ENCODE measurements around the gene TXNL1. TPM values are rescaled to one million over a fixed set of nuclear protein-coding genes. Genes with fewer than 3 reads are reported as not detected.

The TXNL1 gene
- total and polyA plus RNA-seq, 2 of the 13 experiments (the other 11 are each of a cell fraction or from before 2014, with no cell fraction given): 41.9 to 73.1 TPM

- TF ChIP-seq, protein P1, sequence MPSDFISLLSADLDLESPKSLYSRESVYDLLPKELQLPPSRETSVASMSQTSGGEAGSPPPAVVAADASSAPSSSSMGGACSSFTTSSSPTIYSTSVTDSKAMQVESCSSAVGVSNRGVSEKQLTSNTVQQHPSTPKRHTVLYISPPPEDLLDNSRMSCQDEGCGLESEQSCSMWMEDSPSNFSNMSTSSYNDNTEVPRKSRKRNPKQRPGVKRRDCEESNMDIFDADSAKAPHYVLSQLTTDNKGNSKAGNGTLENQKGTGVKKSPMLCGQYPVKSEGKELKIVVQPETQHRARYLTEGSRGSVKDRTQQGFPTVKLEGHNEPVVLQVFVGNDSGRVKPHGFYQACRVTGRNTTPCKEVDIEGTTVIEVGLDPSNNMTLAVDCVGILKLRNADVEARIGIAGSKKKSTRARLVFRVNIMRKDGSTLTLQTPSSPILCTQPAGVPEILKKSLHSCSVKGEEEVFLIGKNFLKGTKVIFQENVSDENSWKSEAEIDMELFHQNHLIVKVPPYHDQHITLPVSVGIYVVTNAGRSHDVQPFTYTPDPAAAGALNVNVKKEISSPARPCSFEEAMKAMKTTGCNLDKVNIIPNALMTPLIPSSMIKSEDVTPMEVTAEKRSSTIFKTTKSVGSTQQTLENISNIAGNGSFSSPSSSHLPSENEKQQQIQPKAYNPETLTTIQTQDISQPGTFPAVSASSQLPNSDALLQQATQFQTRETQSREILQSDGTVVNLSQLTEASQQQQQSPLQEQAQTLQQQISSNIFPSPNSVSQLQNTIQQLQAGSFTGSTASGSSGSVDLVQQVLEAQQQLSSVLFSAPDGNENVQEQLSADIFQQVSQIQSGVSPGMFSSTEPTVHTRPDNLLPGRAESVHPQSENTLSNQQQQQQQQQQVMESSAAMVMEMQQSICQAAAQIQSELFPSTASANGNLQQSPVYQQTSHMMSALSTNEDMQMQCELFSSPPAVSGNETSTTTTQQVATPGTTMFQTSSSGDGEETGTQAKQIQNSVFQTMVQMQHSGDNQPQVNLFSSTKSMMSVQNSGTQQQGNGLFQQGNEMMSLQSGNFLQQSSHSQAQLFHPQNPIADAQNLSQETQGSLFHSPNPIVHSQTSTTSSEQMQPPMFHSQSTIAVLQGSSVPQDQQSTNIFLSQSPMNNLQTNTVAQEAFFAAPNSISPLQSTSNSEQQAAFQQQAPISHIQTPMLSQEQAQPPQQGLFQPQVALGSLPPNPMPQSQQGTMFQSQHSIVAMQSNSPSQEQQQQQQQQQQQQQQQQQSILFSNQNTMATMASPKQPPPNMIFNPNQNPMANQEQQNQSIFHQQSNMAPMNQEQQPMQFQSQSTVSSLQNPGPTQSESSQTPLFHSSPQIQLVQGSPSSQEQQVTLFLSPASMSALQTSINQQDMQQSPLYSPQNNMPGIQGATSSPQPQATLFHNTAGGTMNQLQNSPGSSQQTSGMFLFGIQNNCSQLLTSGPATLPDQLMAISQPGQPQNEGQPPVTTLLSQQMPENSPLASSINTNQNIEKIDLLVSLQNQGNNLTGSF (CRISPR knock-in tag; IDR thresholded peaks at IDR 0.05): no peak
- no peak for TF ChIP-seq MTF2 (CRISPR knock-in tag; IDR thresholded peaks at IDR 0.05; ENCODE audit: borderline replicate concordance)
- TF ChIP-seq AKAP8 (CRISPR knock-in tag; IDR thresholded peaks at IDR 0.05): no peak
- TF ChIP-seq ETV6 (CRISPR knock-in tag; conservative IDR thresholded peaks at IDR 0.05): no peak
- TF ChIP-seq ZNF691 (CRISPR knock-in tag; IDR thresholded peaks at IDR 0.05; ENCODE audit: borderline replicate concordance, low read depth): no peak
- no peak for TF ChIP-seq HMGA1 (CRISPR knock-in tag; conservative IDR thresholded peaks at IDR 0.05)
- peak; percentile 48; the same call in 1 of the 2 replicates for TF ChIP-seq ZNF142 (CRISPR knock-in tag; IDR thresholded peaks at IDR 0.05)
- TF ChIP-seq ZNF724P (CRISPR knock-in tag; IDR thresholded peaks at IDR 0.05; ENCODE audit: borderline replicate concordance): no peak
- no peak for TF ChIP-seq ZNF567 (CRISPR knock-in tag; IDR thresholded peaks at IDR 0.05; ENCODE audit: borderline replicate concordance)
- TF ChIP-seq TAF15 (IDR thresholded peaks at IDR 0.05; ENCODE audit: low read depth, low read length, poor library complexity, severe bottlenecking): no peak
- no peak for TF ChIP-seq TMF1 (CRISPR knock-in tag; IDR thresholded peaks at IDR 0.05; ENCODE audit: low read depth)
- TF ChIP-seq MXD3 (CRISPR knock-in tag; IDR thresholded peaks at IDR 0.05): peak; percentile 57; the same call in 1 of the 2 replicates
- TF ChIP-seq GRHL1 (CRISPR knock-in tag; conservative IDR thresholded peaks at IDR 0.05): no peak
Observed at GRCh38 chr18:56638232-56639103, at the start of gene TXNL1 (continued).

Data from HepG2 (cell line).